Keratinocyte (primary cell): ENCODE data around the gene OR52I1. TPM values are rescaled to one million over a fixed set of nuclear protein-coding genes. Genes with fewer than 3 reads are reported as not detected.

Experiments used
- DNase-seq: peaks from one replicate; pipeline ENCODE4 v3.0.0-alpha.2; 2011; ENCODE audit warnings: low read depth, missing footprints, low spot score
- FAIRE-seq: peaks from 2 replicates; lab custom pipeline; 2011; peaks lifted over from hg19 to GRCh38; lab: Jason Lieb, UNC
- H2AFZ ChIP-seq: 2 replicates; pipeline ENCODE4 v1.6.0; 2012; ENCODE audit warnings: low read length, control low read depth, inconsistent platforms; ENCODE audit not compliant: control insufficient read depth
- H3K27ac ChIP-seq: 2 replicates; pipeline ENCODE4 v1.5.1; 2011; ENCODE audit warnings: low read length; ENCODE audit not compliant: control insufficient read depth, insufficient read depth
- H3K27me3 ChIP-seq: 3 replicates; pipeline ENCODE4 v1.6.0; 2011; ENCODE audit warnings: low read length; ENCODE audit not compliant: control insufficient read depth, insufficient read depth; ENCODE audit errors: extremely low read depth
- H3K36me3 ChIP-seq, 2 experiments: 2 replicates in 1 of 2; 3 replicates in 1 of 2; pipeline ENCODE4 v1.5.1; 2011; ENCODE audit warnings: low read length in 2 of 2, mild to moderate bottlenecking in 1 of 2; ENCODE audit not compliant: control insufficient read depth in 2 of 2, insufficient read depth in 2 of 2; ENCODE audit errors: extremely low read depth in 1 of 2
- H3K4me1 ChIP-seq: 3 replicates; pipeline ENCODE4 v1.5.1; 2011; ENCODE audit warnings: low read length; ENCODE audit not compliant: control insufficient read depth, insufficient read depth; ENCODE audit errors: extremely low read depth
- H3K4me2 ChIP-seq: 3 replicates; pipeline ENCODE4 v1.6.0; 2011; ENCODE audit warnings: low read depth, low read length; ENCODE audit not compliant: control insufficient read depth, insufficient read depth; ENCODE audit errors: extremely low read depth
- H3K4me3 ChIP-seq, 3 experiments: fragments of 200-600 bp in 1 of 3; sonication (generic) in 1 of 3; 2 replicates in 2 of 3; 3 replicates in 1 of 3; pipeline ENCODE4 v1.5.1; 2011 to 2016; ENCODE audit warnings: low read length in 3 of 3, mild to moderate bottlenecking in 3 of 3, control low read depth in 2 of 3, inconsistent platforms in 1 of 3, low read depth in 1 of 3, mixed read lengths in 1 of 3, mixed run types in 1 of 3, moderate library complexity in 1 of 3; ENCODE audit not compliant: control insufficient read depth in 2 of 3, insufficient read depth in 2 of 3; ENCODE audit errors: extremely low read depth in 1 of 3
- H3K79me2 ChIP-seq: 2 replicates; pipeline ENCODE4 v1.6.0; 2012; ENCODE audit warnings: low read length; ENCODE audit not compliant: control insufficient read depth, insufficient read depth
- H3K9ac ChIP-seq: 3 replicates; pipeline ENCODE4 v1.6.0; 2011; ENCODE audit warnings: low read length; ENCODE audit not compliant: control insufficient read depth, insufficient read depth; ENCODE audit errors: extremely low read depth
- H3K9me1 ChIP-seq: 3 replicates; pipeline ENCODE4 v1.6.0; 2011; ENCODE audit warnings: low read length; ENCODE audit not compliant: control insufficient read depth, insufficient read depth; ENCODE audit errors: extremely low read depth
- H3K9me3 ChIP-seq: 2 replicates; pipeline ENCODE4 v1.5.1; 2012; ENCODE audit warnings: low read depth, low read length; ENCODE audit not compliant: control insufficient read depth
- H4K20me1 ChIP-seq: 3 replicates; pipeline ENCODE4 v1.6.0; 2011; ENCODE audit warnings: low read length; ENCODE audit not compliant: control insufficient read depth, insufficient read depth; ENCODE audit errors: extremely low read depth
- CTCF ChIP-seq, 3 experiments: IDR thresholded peaks in 1 of 3; conservative IDR thresholded peaks in 1 of 3; optimal IDR thresholded peaks in 1 of 3; 2 replicates in 2 of 3; 3 replicates in 1 of 3; pipeline versions ENCODE3 to v1.5.1; 2011; ENCODE audit warnings: low read length in 3 of 3, mild to moderate bottlenecking in 3 of 3, moderate library complexity in 2 of 3, control low read depth in 1 of 3, inconsistent platforms in 1 of 3; ENCODE audit not compliant: insufficient read depth in 2 of 3; ENCODE audit errors: extremely low read depth in 1 of 3
- EZH2 ChIP-seq: IDR thresholded peaks from one replicate; pipeline ENCODE4 v1.6.1; 2012; ENCODE audit warnings: inconsistent platforms, mild to moderate bottlenecking, low read length, moderate library complexity
- dilution Hi-C: fragments of 300-500 bp; cut with MboI; formaldehyde crosslinking; loops from one replicate; pipeline ENCODE4 v1.7.0; 2020; ENCODE audit warnings: low sequenced_read_pairs; ENCODE audit not compliant: extremely low pct_ligation_motif_present
- polyA plus RNA-seq, 5 experiments: library from polyadenylated mRNA; depleted of rRNA in 3 of 5; stranded (reverse) in 3 of 5; stranded (forward) in 1 of 5; unstranded in 1 of 5; fragments of >200 nt; gene quantifications; 1 replicate in 1 of 5; 2 replicates in 3 of 5; 3 replicates in 1 of 5; pipeline versions ENCODE4 v1.2.1 to v1.2.3, GENCODE V29; 2011 to 2012; ENCODE audit warnings: missing spikeins in 2 of 5, low read depth in 1 of 5, low replicate concordance in 1 of 5

The OR52I1 gene
- polyA plus RNA-seq, 1 donor (not counting 4 experiments of a cell fraction or from before 2014, with no cell fraction given): not detected

- H3K27ac ChIP-seq: peak within 1 kb of the TSS; percentile 75
- H3K36me3 ChIP-seq: peaks cover 0 to 4% of the 10 kb centered on the region in 2 experiments
- H3K4me2 ChIP-seq: peak within 1 kb of the TSS; percentile 87
- peaks cover 7% of the 10 kb centered on the region for H3K4me1 ChIP-seq
- H2AFZ ChIP-seq: peak within 1 kb of the TSS; percentile 94
- H3K27me3 ChIP-seq: no peaks in the 10 kb centered on the region
- dilution Hi-C loops: no loop called here
- peak within 1 kb of the TSS; percentile 82 for H3K9ac ChIP-seq
- TF ChIP-seq CTCF (optimal IDR thresholded peaks at IDR 0.05 in 1 of 3, IDR thresholded peaks at IDR 0.05 in 1 of 3, conservative IDR thresholded peaks at IDR 0.05 in 1 of 3; ENCODE audit: extremely low read depth in 1 of 3, insufficient read depth in 2 of 3, low read length in 3 of 3) (no peak), EZH2 (no peak)
- no peaks in the 10 kb centered on the region for H4K20me1 ChIP-seq
- H3K9me3 ChIP-seq: no peaks in the 10 kb centered on the region
- H3K79me2 ChIP-seq: no peaks in the 10 kb centered on the region
- no peak for DNase-seq
- no peaks in the 10 kb centered on the region for H3K9me1 ChIP-seq
- FAIRE-seq: peak; percentile 87
- peak within 1 kb of the TSS; percentile 72 to 74 (median 73) for H3K4me3 ChIP-seq
Measured at GRCh38 chr11:4607781-4608666, 14.2 kb downstream of the OR52I1 start, which contains the start of gene TRIM68. Gene TRIM68 (minus strand): TSS chr11:4608231. CDS start chr11:4605504, 2,727 bp downstream.

GRCh38 chr11:4610258-4610935 is 16.6 kb downstream of the OR52I1 start:
- FAIRE-seq: peak; percentile 17

More at GRCh38 chr11:4610258-4610935, 16.6 kb downstream of the OR52I1 start:
- Histone ChIP-seq H3K36me3 (no peaks in the 10 kb centered on the region), H3K4me1 (peaks cover 7% of the 10 kb centered on the region), H3K27ac (no peak overlapping the region), H3K4me3 (peak overlapping the region in 2 of 3 experiments; percentile 45 to 50), H3K9me3 (no peaks in the 10 kb centered on the region), H3K9me1 (no peaks in the 10 kb centered on the region), H2AFZ (peak overlapping the region; percentile 88), H4K20me1 (no peaks in the 10 kb centered on the region), H3K9ac (no peak overlapping the region), H3K4me2 (peak overlapping the region; percentile 78), H3K79me2 (no peaks in the 10 kb centered on the region), H3K27me3 (no peaks in the 10 kb centered on the region)
- TF ChIP-seq CTCF (optimal IDR thresholded peaks at IDR 0.05 in 1 of 3, IDR thresholded peaks at IDR 0.05 in 1 of 3, conservative IDR thresholded peaks at IDR 0.05 in 1 of 3; ENCODE audit: extremely low read depth in 1 of 3, insufficient read depth in 2 of 3, low read length in 3 of 3) (no peak), EZH2 (no peak)
- dilution Hi-C loops: no loop called here
- DNase-seq: no peak
